ENCODE measurements around the gene S100PBP. TPM values are rescaled to one million over a fixed set of nuclear protein-coding genes. Genes with fewer than 3 reads are reported as not detected.
A peak's percentile ranks its signal among the peaks of the same experiment; 100 is the strongest.

Gene S100PBP
- total and polyA plus RNA-seq, 2 of the 13 experiments (the other 11 are each of a cell fraction or from before 2014, with no cell fraction given): 20.4 to 26.1 TPM

GRCh38 chr1:32817815-32818786, 648 bp downstream of the S100PBP start (continued):
- TF ChIP-seq THAP8 (CRISPR knock-in tag; IDR thresholded peaks at IDR 0.05; ENCODE audit: borderline replicate concordance) (0 out of 2 replicates have a peak, but pooled peaks have one; percentile 17), ZBTB38 (CRISPR knock-in tag; IDR thresholded peaks at IDR 0.05) (no peak), ZNF773 (CRISPR knock-in tag; IDR thresholded peaks at IDR 0.05; ENCODE audit: borderline replicate concordance) (no peak), ZNF251 (CRISPR knock-in tag; IDR thresholded peaks at IDR 0.05) (no peak), ZNF616 (CRISPR knock-in tag; IDR thresholded peaks at IDR 0.05; ENCODE audit: low read depth) (no peak), SAFB2 (CRISPR knock-in tag; IDR thresholded peaks at IDR 0.05; ENCODE audit: borderline replicate concordance, low read depth) (no peak), NR2C2 (CRISPR knock-in tag; IDR thresholded peaks at IDR 0.05; ENCODE audit: borderline replicate concordance) (no peak), CHD4 (IDR thresholded peaks at IDR 0.05; ENCODE audit: borderline replicate concordance, low read length) (0 out of 2 replicates have a peak, but pooled peaks have one; percentile 23), ZFP41 (CRISPR knock-in tag; IDR thresholded peaks at IDR 0.05; ENCODE audit: borderline replicate concordance) (no peak), NFAT5 (CRISPR knock-in tag; IDR thresholded peaks at IDR 0.05) (no peak), ARID2 (CRISPR knock-in tag; IDR thresholded peaks at IDR 0.05; ENCODE audit: borderline replicate concordance) (no peak; the same call in 1 of the 2 replicates), HOXA9 (CRISPR knock-in tag; IDR thresholded peaks at IDR 0.05; ENCODE audit: borderline replicate concordance) (0 out of 2 replicates have a peak, but pooled peaks have one; percentile 58), MTF2 (CRISPR knock-in tag; IDR thresholded peaks at IDR 0.05; ENCODE audit: borderline replicate concordance) (no peak), ZNF629 (CRISPR knock-in tag; conservative IDR thresholded peaks at IDR 0.05) (no peak), ZNF709 (CRISPR knock-in tag; IDR thresholded peaks at IDR 0.05) (peak; percentile 1; the same call in 1 of the 2 replicates), GTF3A (CRISPR knock-in tag; conservative IDR thresholded peaks at IDR 0.05) (no peak), ZNF180 (CRISPR knock-in tag; IDR thresholded peaks at IDR 0.05; ENCODE audit: borderline replicate concordance, low read depth) (no peak), ZNF329 (CRISPR knock-in tag; IDR thresholded peaks at IDR 0.05; ENCODE audit: low read depth) (no peak), RNF2 (conservative IDR thresholded peaks at IDR 0.05; ENCODE audit: low read depth) (no peak), ETV5 (CRISPR knock-in tag; IDR thresholded peaks at IDR 0.05; ENCODE audit: borderline replicate concordance) (no peak; the same call in 1 of the 2 replicates), MBD4 (IDR thresholded peaks at IDR 0.05; ENCODE audit: borderline replicate concordance, low read length) (no peak), ZNF644 (CRISPR knock-in tag; IDR thresholded peaks at IDR 0.05; ENCODE audit: low read depth) (no peak)
